Mesenchymal stem cell (in vitro differentiated cells and primary cell): ENCODE data around the gene TSPAN5.

Experiments
- DNase-seq: peaks from one replicate; pipeline ENCODE4 v3.0.0-alpha.2; 2013
- H2AFZ ChIP-seq: one replicate; pipeline ENCODE4 v1.6.1; 2013; ENCODE audit warnings: low read depth, mild to moderate bottlenecking, control low read depth, inconsistent platforms, low read length, moderate library complexity
- H2AK5ac ChIP-seq: 2 replicates; pipeline ENCODE4 v1.6.1; 2013; ENCODE audit warnings: low read length, moderate library complexity, mild to moderate bottlenecking, inconsistent platforms; ENCODE audit not compliant: severe bottlenecking
- H2BK120ac ChIP-seq: one replicate; pipeline ENCODE4 v1.6.1; 2013; ENCODE audit warnings: low read depth, mild to moderate bottlenecking, inconsistent platforms, low read length, moderate library complexity
- H2BK12ac ChIP-seq, 2 experiments: one replicate each; pipeline ENCODE4 v1.6.1; 2013; ENCODE audit warnings: inconsistent platforms in 2 of 2, low read length in 2 of 2, mild to moderate bottlenecking in 2 of 2, moderate library complexity in 2 of 2, control low read depth in 1 of 2
- H2BK15ac ChIP-seq: one replicate; pipeline ENCODE4 v1.6.1; 2013; ENCODE audit warnings: mild to moderate bottlenecking, low read depth, inconsistent platforms; ENCODE audit not compliant: poor library complexity, severe bottlenecking
- H2BK5ac ChIP-seq: 2 replicates; pipeline ENCODE4 v1.6.1; 2013; ENCODE audit warnings: low read depth, mild to moderate bottlenecking, low read length, control low read depth, inconsistent platforms; ENCODE audit not compliant: poor library complexity, severe bottlenecking
- H3K14ac ChIP-seq, 2 experiments: one replicate each; pipeline ENCODE4 v1.6.1; 2013; ENCODE audit warnings: inconsistent platforms in 2 of 2, low read length in 2 of 2, control low read depth in 1 of 2, mild to moderate bottlenecking in 1 of 2, moderate library complexity in 1 of 2
- H3K18ac ChIP-seq, 2 experiments: one replicate each; pipeline ENCODE4 v1.6.1; 2013; ENCODE audit warnings: inconsistent platforms in 2 of 2, low read length in 2 of 2, control low read depth in 1 of 2, low read depth in 1 of 2, mild to moderate bottlenecking in 1 of 2
- H3K23ac ChIP-seq, 2 experiments: one replicate each; pipeline ENCODE4 v1.6.1; 2013; ENCODE audit warnings: inconsistent platforms in 2 of 2, low read length in 2 of 2, mild to moderate bottlenecking in 2 of 2, moderate library complexity in 2 of 2, control low read depth in 1 of 2
- H3K27ac ChIP-seq: 2 replicates; pipeline ENCODE4 v1.5.1; 2013; ENCODE audit warnings: mild to moderate bottlenecking, moderate library complexity, low read length, control low read depth, inconsistent platforms; ENCODE audit not compliant: poor library complexity, severe bottlenecking
- H3K27me3 ChIP-seq, 2 experiments: 2 replicates each; pipeline versions ENCODE4 v1.6.1 to v1.7.0; 2013; ENCODE audit warnings: low read length in 2 of 2, mild to moderate bottlenecking in 2 of 2, moderate library complexity in 2 of 2, control low read depth in 1 of 2, inconsistent platforms in 1 of 2; ENCODE audit not compliant: control insufficient read depth in 1 of 2, insufficient read depth in 1 of 2
- H3K36me3 ChIP-seq, 2 experiments: 2 replicates each; pipeline versions ENCODE4 v1.6.1 to v1.7.0; 2013; ENCODE audit warnings: low read length in 2 of 2, control low read depth in 1 of 2, inconsistent platforms in 1 of 2, low read depth in 1 of 2, mild to moderate bottlenecking in 1 of 2; ENCODE audit not compliant: insufficient read depth in 2 of 2, control insufficient read depth in 1 of 2
- H3K4ac ChIP-seq, 2 experiments: one replicate each; pipeline ENCODE4 v1.6.1; 2013; ENCODE audit warnings: inconsistent platforms in 2 of 2, low read length in 2 of 2, mild to moderate bottlenecking in 2 of 2, moderate library complexity in 2 of 2, control low read depth in 1 of 2, low read depth in 1 of 2
- H3K4me1 ChIP-seq: 2 replicates; pipeline ENCODE4 v1.6.1; 2013; ENCODE audit warnings: low read depth, low read length, control low read depth; ENCODE audit not compliant: control insufficient read depth, insufficient read depth
- H3K4me2 ChIP-seq: 2 replicates; pipeline ENCODE4 v1.6.1; 2013; ENCODE audit warnings: low read length, mild to moderate bottlenecking, inconsistent platforms; ENCODE audit not compliant: poor library complexity, severe bottlenecking
- H3K4me3 ChIP-seq, 2 experiments: 2 replicates each; pipeline versions ENCODE4 v1.5.1 to v1.7.0; 2013; ENCODE audit warnings: low read length in 2 of 2, mild to moderate bottlenecking in 2 of 2, control low read depth in 1 of 2, low read depth in 1 of 2; ENCODE audit not compliant: insufficient read depth in 1 of 2
- H3K79me1 ChIP-seq: replicated peaks from 2 replicates; pipeline ENCODE4 v1.6.1; 2013; ENCODE audit warnings: mild to moderate bottlenecking, control low read depth, low read length, inconsistent platforms; ENCODE audit not compliant: poor library complexity, severe bottlenecking
- H3K9ac ChIP-seq: 2 replicates; pipeline ENCODE4 v1.7.0; 2013; ENCODE audit warnings: mild to moderate bottlenecking, low read length, moderate library complexity
- H3K9me3 ChIP-seq: 2 replicates; pipeline ENCODE4 v1.7.0; 2013; ENCODE audit warnings: mild to moderate bottlenecking, low read length; ENCODE audit not compliant: control insufficient read depth
- H4K8ac ChIP-seq: one replicate; pipeline ENCODE4 v1.6.1; 2013; ENCODE audit warnings: inconsistent platforms, mild to moderate bottlenecking, low read length, moderate library complexity
- H4K91ac ChIP-seq: one replicate; pipeline ENCODE4 v1.6.1; 2013; ENCODE audit warnings: mild to moderate bottlenecking, low read length, inconsistent platforms
- WGBS: methylation state at CpG from one replicate; pipeline ENCODE4 v1.1.7; 2013; ENCODE audit warnings: mixed read lengths; 5-methylcytosine and 5-hydroxymethylcytosine counted together

TSPAN5 gene

DNA sequence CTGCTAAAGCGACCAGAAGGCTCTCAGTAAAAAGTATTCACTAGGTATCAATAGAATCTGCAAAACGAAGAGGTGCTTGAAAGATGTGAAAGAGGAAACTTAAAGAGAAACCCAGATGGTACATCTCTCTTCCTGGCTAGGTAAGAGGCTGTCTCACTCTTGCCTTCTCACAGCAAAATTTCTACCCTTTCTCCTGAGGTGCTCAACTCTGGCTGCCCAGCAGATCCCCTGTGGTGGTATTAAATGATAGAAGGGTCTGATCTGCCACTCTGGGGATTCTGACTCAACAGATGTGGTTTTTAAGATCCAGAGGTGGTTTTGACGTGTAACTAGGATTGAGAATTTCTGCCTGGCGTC is 14.9 kb upstream of the TSPAN5 start:
- Histone ChIP-seq H3K4me1 (no peaks in the 10 kb centered on the region), H3K14ac (no peak overlapping the region), H4K91ac (no peak overlapping the region), H3K79me1 (no peaks in the 10 kb centered on the region), H3K9me3 (no peaks in the 10 kb centered on the region), H2BK5ac (no peak overlapping the region), H3K9ac (no peak overlapping the region), H3K4me3 (no peak overlapping the region), H2BK12ac (no peak overlapping the region), H2AFZ (no peak overlapping the region), H3K18ac (no peak overlapping the region), H3K27me3 (peaks cover 0 to 10% of the 10 kb centered on the region in 2 experiments), H3K4me2 (no peak overlapping the region), H3K4ac (no peak overlapping the region), H2BK120ac (no peak overlapping the region), H2AK5ac (no peak overlapping the region), H3K23ac (no peak overlapping the region), H3K36me3 (no peaks in the 10 kb centered on the region), H3K27ac (no peak overlapping the region), H4K8ac (no peak overlapping the region), H2BK15ac (no peak overlapping the region)
- peak; percentile 3 for DNase-seq
- WGBS: 57% methylated on average over 2 of the region's 4 CpGs

DNA sequence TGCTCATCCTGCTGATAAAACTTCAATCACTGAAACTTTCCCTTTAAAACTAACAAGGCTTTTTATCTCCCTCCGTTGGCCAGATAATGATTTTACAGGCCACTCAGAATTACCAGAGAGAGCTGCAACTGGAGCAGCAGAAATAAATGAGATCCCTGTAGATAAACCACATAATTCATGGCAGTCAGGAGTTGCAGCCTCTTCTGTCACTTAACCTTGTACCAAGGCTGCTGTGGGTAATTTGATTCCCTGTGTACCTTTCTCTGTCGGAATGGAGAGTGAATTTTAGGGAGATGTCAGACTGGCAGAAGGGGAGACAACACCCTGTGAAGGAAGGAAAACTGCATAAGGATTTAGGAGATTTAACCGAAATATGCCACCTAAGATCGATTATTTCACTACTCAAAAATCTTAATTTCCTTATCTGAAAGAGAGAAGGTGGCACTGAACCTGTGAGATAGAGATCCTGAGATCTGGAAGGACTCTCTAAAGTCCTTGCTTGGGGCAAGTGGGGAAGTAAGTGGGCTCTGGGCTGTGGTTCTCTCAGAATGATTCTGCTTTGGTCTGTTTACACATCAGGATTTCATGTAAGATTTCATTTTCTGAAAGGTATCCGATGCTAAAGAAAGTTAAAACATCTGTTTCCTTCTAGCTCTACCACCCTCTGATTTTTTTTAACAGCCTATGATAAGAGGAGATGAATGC is 14.3 kb upstream of the TSPAN5 start:
- Histone ChIP-seq H4K8ac (no peak overlapping the region), H2BK5ac (no peak overlapping the region), H3K4me2 (no peak overlapping the region), H4K91ac (no peak overlapping the region), H3K79me1 (no peaks in the 10 kb centered on the region), H2AK5ac (no peak overlapping the region), H3K23ac (no peak overlapping the region), H3K18ac (no peak overlapping the region), H3K4me3 (no peak overlapping the region), H3K9me3 (no peaks in the 10 kb centered on the region), H3K4me1 (no peaks in the 10 kb centered on the region), H3K9ac (no peak overlapping the region), H3K14ac (no peak overlapping the region), H3K27me3 (peaks cover 0 to 10% of the 10 kb centered on the region in 2 experiments), H3K27ac (no peak overlapping the region), H3K36me3 (no peaks in the 10 kb centered on the region), H2BK15ac (no peak overlapping the region), H2AFZ (no peak overlapping the region), H2BK120ac (no peak overlapping the region), H2BK12ac (no peak overlapping the region), H3K4ac (no peak overlapping the region)
- WGBS: 19% methylated on average over 2 of the region's 5 CpGs
- DNase-seq: peak; percentile 10

DNA sequence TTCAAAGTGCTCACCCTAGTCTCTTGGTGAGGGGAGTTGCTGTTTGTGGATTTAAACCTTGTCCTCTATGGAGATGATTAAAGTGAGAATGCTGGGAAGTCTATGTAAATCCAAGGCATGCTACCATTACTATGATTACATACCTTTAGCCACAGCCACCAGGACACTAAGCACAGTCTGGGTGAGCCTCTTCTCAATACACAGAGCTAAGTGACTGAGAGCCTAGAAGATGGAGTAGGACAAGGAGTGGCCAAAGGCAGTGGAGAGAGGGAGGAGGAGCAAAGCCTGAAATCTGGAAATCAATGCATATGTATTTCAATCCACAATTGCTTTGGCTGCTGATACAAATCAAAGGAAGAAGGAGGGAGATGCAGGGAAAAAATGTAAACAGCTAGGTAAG is 12.7 kb upstream of the TSPAN5 start:
- H2AK5ac ChIP-seq: no peak overlapping the region
- no peak overlapping the region for H2BK15ac ChIP-seq
- no peak overlapping the region for H3K4ac ChIP-seq
- no peak overlapping the region for H4K8ac ChIP-seq
- H3K4me1 ChIP-seq: no peaks in the 10 kb centered on the region
- no peak overlapping the region for H2BK12ac ChIP-seq
- H3K9ac ChIP-seq: no peak overlapping the region
- peaks cover 0 to 10% of the 10 kb centered on the region in 2 experiments for H3K27me3 ChIP-seq
- no peaks in the 10 kb centered on the region for H3K79me1 ChIP-seq
- no peak overlapping the region for H4K91ac ChIP-seq
- no peak overlapping the region for H3K4me2 ChIP-seq
- H2BK120ac ChIP-seq: no peak overlapping the region
- no peak for DNase-seq
- H3K18ac ChIP-seq: peak overlapping the region in 1 of 2 experiments; percentile 44
- no peak overlapping the region for H2AFZ ChIP-seq
- no peak overlapping the region for H3K23ac ChIP-seq
- H2BK5ac ChIP-seq: no peak overlapping the region
- no peaks in the 10 kb centered on the region for H3K36me3 ChIP-seq
- H3K4me3 ChIP-seq: no peak overlapping the region
- no peak overlapping the region for H3K27ac ChIP-seq
- no peaks in the 10 kb centered on the region for H3K9me3 ChIP-seq
- no peak overlapping the region for H3K14ac ChIP-seq

DNA sequence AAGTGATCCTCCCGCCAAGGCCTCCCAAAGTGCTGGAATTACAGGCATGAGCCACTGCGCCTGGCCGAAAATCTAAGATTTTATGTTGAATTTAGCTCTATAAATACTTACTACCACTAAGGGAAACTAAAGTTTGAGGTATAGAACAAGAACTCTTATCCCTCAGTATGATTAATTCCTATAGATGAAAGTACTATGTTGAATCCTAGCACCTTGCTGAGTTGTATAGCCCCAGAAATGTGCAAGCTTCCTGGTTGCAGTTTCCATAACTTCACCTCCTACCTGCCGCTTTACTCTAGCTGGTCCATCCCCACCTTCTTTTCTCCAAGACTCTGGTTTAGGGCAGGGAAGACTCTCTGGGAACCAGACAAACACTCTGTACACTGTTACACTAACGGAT is 11.8 kb upstream of the TSPAN5 start:
- no peak overlapping the region for H2BK5ac ChIP-seq
- no peak overlapping the region for H4K8ac ChIP-seq
- H3K4me2 ChIP-seq: no peak overlapping the region
- peak overlapping the region in 1 of 2 experiments; percentile 10 for H3K18ac ChIP-seq
- no peak overlapping the region for H3K14ac ChIP-seq
- H2AK5ac ChIP-seq: no peak overlapping the region
- H3K27ac ChIP-seq: no peak overlapping the region
- H3K27me3 ChIP-seq: peaks cover 0 to 10% of the 10 kb centered on the region in 2 experiments
- H3K79me1 ChIP-seq: no peaks in the 10 kb centered on the region
- H2BK15ac ChIP-seq: no peak overlapping the region
- DNase-seq: no peak
- H3K4me1 ChIP-seq: no peaks in the 10 kb centered on the region
- H3K9me3 ChIP-seq: no peaks in the 10 kb centered on the region
- no peaks in the 10 kb centered on the region for H3K36me3 ChIP-seq
- H3K9ac ChIP-seq: no peak overlapping the region
- H4K91ac ChIP-seq: no peak overlapping the region
- H3K4me3 ChIP-seq: no peak overlapping the region
- H2AFZ ChIP-seq: no peak overlapping the region
- H3K4ac ChIP-seq: no peak overlapping the region
- H3K23ac ChIP-seq: no peak overlapping the region
- WGBS: 97% methylated on average over 3 of the region's 5 CpGs
- H2BK120ac ChIP-seq: no peak overlapping the region
- H2BK12ac ChIP-seq: no peak overlapping the region
